ENCODE results near the gene MAP3K14. TPM values are rescaled to one million over a fixed set of nuclear protein-coding genes. Genes with fewer than 3 reads are reported as not detected.

MAP3K14 gene
- total RNA-seq, 1 experiment from 2014 or later, result 10.1 TPM

GRCh38 chr17:45317111-45317928 is 500 bp upstream of the MAP3K14 start:
- peak; percentile 100 for DNase-seq (ENCODE audit: low read depth)

- peak; percentile 13 for DNase-seq (ENCODE audit: low read depth)
Measured at GRCh38 chr17:45315648-45316433, 979 bp downstream of the MAP3K14 start.

GRCh38 chr17:45314741-45315647 is 1.8 kb downstream of the MAP3K14 start:
- peak; percentile 17 for DNase-seq (ENCODE audit: low read depth)

- DNase-seq (ENCODE audit: low read depth), result no peak
Measured at GRCh38 chr17:45313996-45314740, 2.7 kb downstream of the MAP3K14 start.

- no peak for DNase-seq (ENCODE audit: low read depth)
Measured at GRCh38 chr17:45313421-45313771, 3.4 kb downstream of the MAP3K14 start.

- DNase-seq (ENCODE audit: low read depth), result peak; percentile 56
Measured at GRCh38 chr17:45312477-45313420, 4.1 kb downstream of the MAP3K14 start.

- DNase-seq (ENCODE audit: low read depth), result peak; percentile 99
Measured at GRCh38 chr17:45311760-45312476, 4.9 kb downstream of the MAP3K14 start.

GRCh38 chr17:45311401-45311759 is 5.4 kb downstream of the MAP3K14 start:
- DNase-seq (ENCODE audit: low read depth), result no peak

- DNase-seq (ENCODE audit: low read depth), result no peak
Measured at GRCh38 chr17:45310380-45311324, 6.2 kb downstream of the MAP3K14 start.

GRCh38 chr17:45309400-45309799 is 7.4 kb downstream of the MAP3K14 start:
- DNase-seq (ENCODE audit: low read depth), result no peak

GRCh38 chr17:45308840-45309239 is 8.0 kb downstream of the MAP3K14 start:
- no peak for DNase-seq (ENCODE audit: low read depth)

- DNase-seq (ENCODE audit: low read depth), result no peak
Measured at GRCh38 chr17:45308016-45308365, 8.8 kb downstream of the MAP3K14 start.

- DNase-seq (ENCODE audit: low read depth), result peak; percentile 94
Measured at GRCh38 chr17:45307290-45308015, 9.4 kb downstream of the MAP3K14 start.

GRCh38 chr17:45306623-45307022 is 10.2 kb downstream of the MAP3K14 start:
- no peak for DNase-seq (ENCODE audit: low read depth)

- DNase-seq (ENCODE audit: low read depth), result no peak
Measured at GRCh38 chr17:45306094-45306493, 10.7 kb downstream of the MAP3K14 start.

GRCh38 chr17:45305530-45306087 is 11.2 kb downstream of the MAP3K14 start:
- DNase-seq (ENCODE audit: low read depth), result peak; percentile 86

- DNase-seq (ENCODE audit: low read depth), result peak; percentile 88
Measured at GRCh38 chr17:45302649-45303173, 14.1 kb downstream of the MAP3K14 start.
